OCI-LY1 (cell line): ENCODE measurements around the gene NOTCH1.

ENCODE experiments used
- EZH2 ChIP-seq: fragments of 200-600 bp; sonication (generic), shearing (Covaris generic); IDR thresholded peaks from 2 replicates; pipeline ENCODE4 v1.8.0; 2017; ENCODE audit warnings: borderline replicate concordance, mixed run types, mild to moderate bottlenecking, antibody characterized with exemption, low read length, moderate library complexity, mixed read lengths
- TF ChIP-seq, protein P1 (sequence below): fragments of 200-600 bp; sonication (generic), shearing (Covaris generic); IDR thresholded peaks from 2 replicates; pipeline ENCODE4 v1.5.1; 2017; ENCODE audit warnings: mild to moderate bottlenecking, antibody characterized with exemption, low read length, moderate library complexity, mixed read lengths

- TF ChIP-seq, protein P1, sequence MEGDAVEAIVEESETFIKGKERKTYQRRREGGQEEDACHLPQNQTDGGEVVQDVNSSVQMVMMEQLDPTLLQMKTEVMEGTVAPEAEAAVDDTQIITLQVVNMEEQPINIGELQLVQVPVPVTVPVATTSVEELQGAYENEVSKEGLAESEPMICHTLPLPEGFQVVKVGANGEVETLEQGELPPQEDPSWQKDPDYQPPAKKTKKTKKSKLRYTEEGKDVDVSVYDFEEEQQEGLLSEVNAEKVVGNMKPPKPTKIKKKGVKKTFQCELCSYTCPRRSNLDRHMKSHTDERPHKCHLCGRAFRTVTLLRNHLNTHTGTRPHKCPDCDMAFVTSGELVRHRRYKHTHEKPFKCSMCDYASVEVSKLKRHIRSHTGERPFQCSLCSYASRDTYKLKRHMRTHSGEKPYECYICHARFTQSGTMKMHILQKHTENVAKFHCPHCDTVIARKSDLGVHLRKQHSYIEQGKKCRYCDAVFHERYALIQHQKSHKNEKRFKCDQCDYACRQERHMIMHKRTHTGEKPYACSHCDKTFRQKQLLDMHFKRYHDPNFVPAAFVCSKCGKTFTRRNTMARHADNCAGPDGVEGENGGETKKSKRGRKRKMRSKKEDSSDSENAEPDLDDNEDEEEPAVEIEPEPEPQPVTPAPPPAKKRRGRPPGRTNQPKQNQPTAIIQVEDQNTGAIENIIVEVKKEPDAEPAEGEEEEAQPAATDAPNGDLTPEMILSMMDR = no peak
- TF ChIP-seq EZH2 = no peak
These were observed 51.2 kb downstream of the NOTCH1 start for GRCh38 chr9:136494531-136495215.
